MM.1S (cell line): ENCODE results near the gene POLD1.

Experiments used
- DNase-seq: peaks from one replicate; pipeline ENCODE4 v3.0.0-alpha.2; 2015
- H2AFZ ChIP-seq: fragments of 300-600 bp; sonication (generic); 2 replicates; pipeline ENCODE4 v1.6.0; 2016; ENCODE audit warnings: antibody characterized with exemption, low read length
- H3F3A ChIP-seq: fragments of 300-600 bp; sonication (generic); 2 replicates; pipeline ENCODE4 v1.6.1; 2016; ENCODE audit warnings: mild to moderate bottlenecking, antibody characterized with exemption, low read length, moderate library complexity, mixed read lengths; ENCODE audit not compliant: insufficient read depth
- H3K27ac ChIP-seq: fragments of 300-600 bp; sonication (generic); 2 replicates; pipeline ENCODE4 v1.5.1; 2016; ENCODE audit warnings: mild to moderate bottlenecking, low read length
- H3K27me3 ChIP-seq: fragments of 300-600 bp; sonication (generic); replicated peaks from 2 replicates; pipeline ENCODE4 v1.6.0; 2016; ENCODE audit warnings: low read length; ENCODE audit not compliant: insufficient read depth
- H3K36me3 ChIP-seq: fragments of 300-600 bp; sonication (generic); replicated peaks from 2 replicates; pipeline ENCODE4 v1.6.1; 2016; ENCODE audit warnings: mild to moderate bottlenecking, low read length, mixed read lengths; ENCODE audit not compliant: insufficient read depth
- H3K4me1 ChIP-seq: fragments of 300-600 bp; sonication (generic); 2 replicates; pipeline ENCODE4 v1.6.1; 2016; ENCODE audit warnings: low read length, mixed read lengths
- H3K4me2 ChIP-seq: fragments of 300-600 bp; sonication (generic); 2 replicates; pipeline ENCODE4 v1.6.0; 2016; ENCODE audit warnings: low read depth, low read length
- H3K4me3 ChIP-seq: fragments of 300-600 bp; sonication (generic); 2 replicates; pipeline ENCODE4 v1.5.1; 2016; ENCODE audit warnings: low read length, mixed read lengths
- H3K79me2 ChIP-seq: fragments of 300-600 bp; sonication (generic); 2 replicates; pipeline ENCODE4 v1.6.1; 2016; ENCODE audit warnings: mixed run types, low read length, mixed read lengths
- H3K9ac ChIP-seq: fragments of 300-600 bp; sonication (generic); 2 replicates; pipeline ENCODE4 v1.6.1; 2016; ENCODE audit warnings: low read length, mixed read lengths
- H3K9me2 ChIP-seq: fragments of 300-600 bp; sonication (generic); replicated peaks from 2 replicates; pipeline ENCODE4 v1.6.1; 2016; ENCODE audit warnings: mild to moderate bottlenecking, low read length, mixed read lengths; ENCODE audit not compliant: insufficient read depth
- H3K9me3 ChIP-seq: fragments of 300-600 bp; sonication (generic); replicated peaks from 2 replicates; pipeline ENCODE4 v1.6.1; 2016; ENCODE audit warnings: mild to moderate bottlenecking, low read length, mixed read lengths; ENCODE audit not compliant: insufficient read depth
- H4K20me1 ChIP-seq: fragments of 300-600 bp; sonication (generic); 2 replicates; pipeline ENCODE4 v1.6.1; 2016; ENCODE audit warnings: mild to moderate bottlenecking, low read length, moderate library complexity, mixed read lengths; ENCODE audit not compliant: insufficient read depth
- EZH2 ChIP-seq: fragments of 300-600 bp; sonication (generic); optimal IDR thresholded peaks from 2 replicates; pipeline ENCODE3; 2017; ENCODE audit warnings: low read depth, mild to moderate bottlenecking, antibody characterized with exemption, low read length, mixed read lengths
- EZH2phosphoT487 ChIP-seq: fragments of 300-600 bp; sonication (generic); IDR thresholded peaks from 2 replicates; pipeline ENCODE4 v1.6.1; 2018; ENCODE audit warnings: antibody characterized with exemption, low read length
- TF ChIP-seq, protein P1 (sequence below): fragments of 300-600 bp; sonication (generic); IDR thresholded peaks from 2 replicates; pipeline ENCODE4 v1.5.1; 2016; ENCODE audit warnings: antibody characterized with exemption, low read length, mixed read lengths

Gene POLD1

DNA sequence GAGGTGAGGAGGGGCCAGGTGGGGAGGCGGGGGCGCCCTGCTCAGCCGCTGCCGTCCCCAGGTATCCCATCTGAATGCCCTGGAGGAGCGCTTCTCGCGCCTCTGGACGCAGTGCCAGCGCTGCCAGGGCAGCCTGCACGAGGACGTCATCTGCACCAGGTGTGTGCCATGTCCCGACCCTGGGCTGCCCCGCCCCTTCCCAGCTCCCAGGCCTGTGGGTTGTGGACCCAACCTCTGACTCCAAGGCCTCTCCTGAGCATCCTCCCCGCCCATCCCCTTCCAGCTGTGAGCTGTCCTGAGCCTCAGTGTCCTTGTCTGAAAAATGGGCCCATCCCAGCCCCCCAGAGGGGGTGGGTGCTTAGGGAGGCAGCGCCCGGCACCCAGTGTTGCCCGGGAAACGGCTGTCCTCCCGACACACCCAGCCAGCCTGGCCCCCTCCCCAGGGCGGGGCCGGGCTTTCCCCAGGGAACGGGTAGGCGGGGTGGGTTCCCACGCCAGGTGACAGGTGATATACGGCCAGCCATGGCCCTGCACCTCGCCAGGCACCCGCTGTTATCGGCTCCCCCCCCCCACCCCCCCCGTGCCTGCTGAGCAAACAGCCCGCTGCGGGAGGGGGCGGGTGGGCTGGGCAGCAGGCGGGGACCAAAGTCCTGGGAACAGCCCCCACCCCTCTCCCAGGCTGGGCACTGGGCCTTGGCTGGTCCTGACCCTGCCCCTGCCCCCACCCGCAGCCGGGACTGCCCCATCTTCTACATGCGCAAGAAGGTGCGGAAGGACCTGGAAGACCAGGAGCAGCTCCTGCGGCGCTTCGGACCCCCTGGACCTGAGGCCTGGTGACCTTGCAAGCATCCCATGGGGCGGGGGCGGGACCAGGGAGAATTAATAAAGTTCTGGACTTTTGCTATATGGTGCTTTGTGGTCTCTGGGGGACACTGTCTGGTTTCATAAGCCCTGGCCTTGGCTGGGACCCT is 33.2 kb downstream of the POLD1 start:
- Histone ChIP-seq H3K9me3 (no peaks in the 10 kb centered on the region), H3K27me3 (peaks cover 8% of the 10 kb centered on the region), H3K9ac (no peak overlapping the region), H3K79me2 (no peaks in the 10 kb centered on the region), H3F3A (no peaks in the 10 kb centered on the region; the same call in 1 of the 2 replicates), H3K27ac (no peak overlapping the region), H3K4me3 (no peak overlapping the region), H4K20me1 (no peaks in the 10 kb centered on the region), H3K36me3 (no peaks in the 10 kb centered on the region), H3K9me2 (no peaks in the 10 kb centered on the region), H3K4me1 (peaks cover 26% of the 10 kb centered on the region), H2AFZ (no peak overlapping the region), H3K4me2 (no peak overlapping the region)
- no peak for DNase-seq
- TF ChIP-seq EZH2phosphoT487 (no peak), EZH2 (no peak)
- TF ChIP-seq, protein P1, sequence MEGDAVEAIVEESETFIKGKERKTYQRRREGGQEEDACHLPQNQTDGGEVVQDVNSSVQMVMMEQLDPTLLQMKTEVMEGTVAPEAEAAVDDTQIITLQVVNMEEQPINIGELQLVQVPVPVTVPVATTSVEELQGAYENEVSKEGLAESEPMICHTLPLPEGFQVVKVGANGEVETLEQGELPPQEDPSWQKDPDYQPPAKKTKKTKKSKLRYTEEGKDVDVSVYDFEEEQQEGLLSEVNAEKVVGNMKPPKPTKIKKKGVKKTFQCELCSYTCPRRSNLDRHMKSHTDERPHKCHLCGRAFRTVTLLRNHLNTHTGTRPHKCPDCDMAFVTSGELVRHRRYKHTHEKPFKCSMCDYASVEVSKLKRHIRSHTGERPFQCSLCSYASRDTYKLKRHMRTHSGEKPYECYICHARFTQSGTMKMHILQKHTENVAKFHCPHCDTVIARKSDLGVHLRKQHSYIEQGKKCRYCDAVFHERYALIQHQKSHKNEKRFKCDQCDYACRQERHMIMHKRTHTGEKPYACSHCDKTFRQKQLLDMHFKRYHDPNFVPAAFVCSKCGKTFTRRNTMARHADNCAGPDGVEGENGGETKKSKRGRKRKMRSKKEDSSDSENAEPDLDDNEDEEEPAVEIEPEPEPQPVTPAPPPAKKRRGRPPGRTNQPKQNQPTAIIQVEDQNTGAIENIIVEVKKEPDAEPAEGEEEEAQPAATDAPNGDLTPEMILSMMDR = no peak

DNA sequence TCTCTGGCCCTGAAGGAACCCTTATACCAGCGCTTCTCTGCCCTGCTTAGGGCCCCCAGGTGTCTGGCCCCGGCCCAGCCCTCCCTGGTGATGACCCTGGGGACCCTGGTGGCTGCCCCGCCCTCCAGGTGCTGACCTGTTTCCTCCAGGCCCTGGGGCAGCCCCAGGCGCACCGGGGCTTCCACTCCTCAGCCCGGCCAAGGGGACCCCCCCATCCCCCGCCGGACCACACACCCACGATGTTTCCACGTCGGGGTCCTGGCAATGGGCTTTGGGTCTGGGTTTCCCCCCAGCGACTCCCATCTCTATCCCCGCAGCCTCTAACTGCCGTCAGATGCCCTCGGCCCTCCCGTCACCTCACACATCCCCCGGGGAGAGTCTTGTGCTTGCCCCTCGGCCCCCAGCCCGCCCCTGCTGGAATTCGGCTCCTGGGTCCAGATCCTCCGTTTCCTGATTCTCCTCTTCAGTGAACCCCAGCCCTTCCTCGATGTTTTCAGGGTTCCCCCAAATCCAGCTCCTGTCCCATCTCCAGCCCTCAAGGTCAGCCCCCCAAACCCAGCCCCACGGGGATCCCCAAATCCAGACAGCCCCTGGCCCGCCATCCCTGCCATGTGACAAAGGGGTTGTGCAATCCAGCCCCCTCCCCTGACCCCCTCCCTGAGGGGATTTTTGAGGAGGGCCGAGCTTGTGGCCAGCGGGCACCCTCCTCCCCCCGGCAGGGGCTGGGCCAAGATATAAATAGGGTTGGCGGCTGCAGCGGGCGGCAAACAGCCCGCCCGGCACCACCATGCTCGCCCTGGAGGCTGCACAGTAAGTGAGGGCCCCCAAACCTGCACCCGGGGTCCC is 34.3 kb downstream of the POLD1 start, which contains the start of gene SPIB:
Gene SPIB, plus strand, starts transcription at position 763 of the 846 bp plus-strand sequence. Its CDS starts 25 bp downstream, at position 788.
- no peak within 1 kb of the TSS for H3K9ac ChIP-seq
- TF ChIP-seq EZH2 (no peak), EZH2phosphoT487 (no peak)
- TF ChIP-seq, protein P1 = no peak

DNA sequence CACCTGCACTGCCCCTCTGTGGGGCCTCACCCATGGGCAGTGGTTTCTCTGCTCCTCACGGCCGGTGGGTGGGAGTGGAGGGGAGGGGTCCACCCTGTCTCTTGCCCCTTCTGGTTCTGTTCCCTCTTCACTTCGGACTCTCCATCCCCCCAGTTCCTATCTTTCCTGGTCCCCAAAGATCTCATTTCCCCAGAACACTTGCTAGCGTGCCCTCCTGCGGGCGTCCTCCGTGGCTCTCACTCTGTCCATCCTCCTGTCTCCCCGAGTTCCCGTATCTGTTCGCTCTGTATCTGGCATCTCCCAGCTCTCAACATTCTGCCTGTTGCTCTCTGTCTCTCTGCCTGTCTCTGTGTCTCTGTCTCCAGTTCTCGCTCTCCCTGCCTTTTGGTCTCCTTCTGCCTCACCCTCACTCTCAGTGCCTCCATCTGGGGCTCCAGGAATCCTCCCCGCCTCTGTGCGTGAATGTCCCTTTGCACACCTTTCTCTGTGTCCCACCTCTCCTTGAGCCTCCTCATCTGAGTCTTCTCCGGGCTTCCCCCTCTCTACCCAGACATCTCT is 35.0 kb downstream of the POLD1 start:
- Histone ChIP-seq H3K9ac (no peak overlapping the region), H3K79me2 (no peaks in the 10 kb centered on the region), H3K4me1 (peaks cover 26% of the 10 kb centered on the region), H3K27me3 (peaks cover 8% of the 10 kb centered on the region), H3F3A (no peaks in the 10 kb centered on the region; the same call in 1 of the 2 replicates), H3K27ac (no peak overlapping the region), H4K20me1 (no peaks in the 10 kb centered on the region), H3K9me3 (no peaks in the 10 kb centered on the region), H3K36me3 (no peaks in the 10 kb centered on the region), H3K4me3 (peak overlapping the region; percentile 50), H3K4me2 (peak overlapping the region; percentile 72), H3K9me2 (no peaks in the 10 kb centered on the region), H2AFZ (peak overlapping the region; percentile 61)
- DNase-seq = no peak
- no peak for TF ChIP-seq EZH2
- TF ChIP-seq, protein P1 = no peak
- TF ChIP-seq EZH2phosphoT487 = no peak

More for the DNA sequence above, 34.3 kb downstream of the POLD1 start, which contains the start of gene SPIB:
- peak within 1 kb of the TSS; percentile 50 for H3K4me3 ChIP-seq
- no peaks in the 10 kb centered on the region for H3K9me3 ChIP-seq
- H3K4me1 ChIP-seq = peaks cover 26% of the 10 kb centered on the region
- no peaks in the 10 kb centered on the region for H3K79me2 ChIP-seq
- H3K4me2 ChIP-seq = peak within 1 kb of the TSS; percentile 72
- no peak for DNase-seq
- no peaks in the 10 kb centered on the region for H4K20me1 ChIP-seq
- H2AFZ ChIP-seq = peak within 1 kb of the TSS; percentile 61
- H3K36me3 ChIP-seq = no peaks in the 10 kb centered on the region
- no peaks in the 10 kb centered on the region; the same call in 1 of the 2 replicates for H3F3A ChIP-seq
- H3K27ac ChIP-seq = no peak within 1 kb of the TSS
- peaks cover 8% of the 10 kb centered on the region for H3K27me3 ChIP-seq
- H3K9me2 ChIP-seq = no peaks in the 10 kb centered on the region
